Measurements from ENCODE around the gene AGPAT4.

DNA sequence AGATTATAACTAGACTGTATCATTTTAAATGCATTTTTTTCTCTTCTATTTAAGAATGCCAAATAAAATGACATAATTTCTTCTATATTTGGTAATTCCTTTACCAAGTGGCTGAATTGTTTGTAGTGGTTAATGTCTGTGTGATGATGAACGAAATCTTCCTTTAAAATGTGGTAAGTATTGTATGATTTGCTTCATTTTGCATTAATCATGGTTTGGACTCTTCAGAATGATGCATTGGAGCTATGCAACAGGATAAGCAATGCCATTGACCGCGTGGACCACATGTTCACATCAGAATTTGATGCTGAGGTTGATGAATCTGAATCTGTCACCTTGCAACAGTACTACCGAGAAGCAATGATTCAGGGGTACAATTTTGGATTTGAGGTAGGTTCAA is 182.7 kb downstream of the AGPAT4 start:
- TF ChIP-seq CTCF (IDR thresholded peaks at IDR 0.05; ENCODE audit: low read length) = no peak
- no peak for TF ChIP-seq EZH2 (IDR thresholded peaks at IDR 0.05; ENCODE audit: borderline replicate concordance, low read length)

All from OCI-LY1 (cell line).